KMS-11 (cell line): Measurements from ENCODE around the gene CFAP74.
A peak's percentile ranks its signal among the peaks of the same experiment; 100 is the strongest.
"Not testable (repeated sequence)": the region's sequence is repeated elsewhere in the genome, so short reads cannot be mapped to it uniquely, and the experiment has no call there.

Source experiments
- H2AFZ ChIP-seq: fragments of 200-600 bp; sonication (generic); 2 replicates; pipeline ENCODE4 v1.6.1; 2016; ENCODE audit warnings: antibody characterized with exemption, mixed run types, low read depth
- H3K27ac ChIP-seq: fragments of 200-600 bp; sonication (generic); 2 replicates; pipeline ENCODE4 v1.6.1; 2016; ENCODE audit warnings: mild to moderate bottlenecking, mixed run types
- H3K27me3 ChIP-seq: fragments of 200-600 bp; sonication (generic); 2 replicates; pipeline ENCODE4 v1.6.1; 2017; ENCODE audit warnings: mild to moderate bottlenecking, low read depth, mixed run types, moderate library complexity; ENCODE audit not compliant: insufficient read depth
- H3K36me3 ChIP-seq: fragments of 200-600 bp; sonication (generic); 2 replicates; pipeline ENCODE4 v1.6.1; 2017; ENCODE audit warnings: mild to moderate bottlenecking, mixed run types; ENCODE audit not compliant: insufficient read depth
- H3K4me1 ChIP-seq: fragments of 200-600 bp; sonication (generic); 2 replicates; pipeline ENCODE4 v1.6.1; 2016; ENCODE audit warnings: mild to moderate bottlenecking, low read depth, mixed run types; ENCODE audit not compliant: poor library complexity, severe bottlenecking
- H3K4me2 ChIP-seq: fragments of 200-600 bp; sonication (generic); 2 replicates; pipeline ENCODE4 v1.7.0; 2016; ENCODE audit warnings: mild to moderate bottlenecking, mixed run types
- H3K4me3 ChIP-seq: fragments of 200-600 bp; sonication (generic); IDR thresholded peaks from 2 replicates; pipeline ENCODE4 v1.6.1; 2017; ENCODE audit warnings: low read depth, low read length, mixed read lengths; ENCODE audit not compliant: insufficient read depth
- H3K79me2 ChIP-seq: fragments of 200-600 bp; sonication (generic); 2 replicates; pipeline ENCODE4 v1.6.1; 2016; ENCODE audit warnings: low read depth, mixed run types; ENCODE audit not compliant: insufficient read depth
- H3K9ac ChIP-seq: fragments of 200-600 bp; sonication (generic); 2 replicates; pipeline ENCODE4 v1.6.1; 2016; ENCODE audit warnings: mild to moderate bottlenecking, mixed run types
- H4K20me1 ChIP-seq: fragments of 200-600 bp; sonication (generic); 2 replicates; pipeline ENCODE4 v1.6.1; 2016; ENCODE audit warnings: mild to moderate bottlenecking, mixed run types; ENCODE audit not compliant: insufficient read depth
- CTCF ChIP-seq: fragments of 200-600 bp; sonication (generic); conservative IDR thresholded peaks from 2 replicates; pipeline ENCODE4 v1.6.1; 2017; ENCODE audit warnings: low read depth, mild to moderate bottlenecking, antibody characterized with exemption, low read length, moderate library complexity, mixed read lengths

The CFAP74 gene

DNA sequence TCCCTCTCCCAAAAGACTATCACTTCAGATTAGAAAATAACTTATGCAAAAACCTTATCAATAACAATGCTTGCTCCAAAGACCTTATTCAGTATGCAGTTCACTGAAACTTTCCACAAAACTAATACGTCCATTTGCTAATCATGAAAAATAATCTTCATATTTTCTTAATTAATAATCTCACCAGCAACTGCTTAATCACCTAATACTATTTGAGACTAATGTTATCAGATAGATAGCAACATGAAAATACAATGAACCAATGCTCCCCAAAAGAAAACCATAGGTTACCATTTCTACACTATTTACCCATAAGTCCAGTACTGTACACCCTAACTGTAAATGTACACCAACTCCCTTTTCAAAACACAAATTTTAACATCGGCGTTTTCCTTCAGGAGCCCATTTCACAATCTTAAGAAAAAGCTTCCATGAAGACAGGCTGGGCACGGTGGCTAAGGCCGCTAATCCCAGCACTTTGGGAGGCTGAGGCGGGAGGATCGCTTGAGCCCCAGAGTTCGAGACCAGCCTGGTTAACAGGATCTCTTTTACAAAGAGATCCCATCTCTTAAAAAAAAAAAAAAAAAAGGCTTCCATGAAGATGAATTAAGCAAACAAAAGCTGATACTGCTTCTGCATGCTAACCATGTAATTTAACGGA is 114.4 kb downstream of the CFAP74 start:
- Histone ChIP-seq H3K4me3 (peak overlapping the region; percentile 71), H3K9ac (peak overlapping the region; percentile 92), H2AFZ (no peak overlapping the region), H3K4me1 (peaks cover 70% of the 10 kb centered on the region), H3K36me3 (no peaks in the 10 kb centered on the region), H3K79me2 (peaks cover 69% of the 10 kb centered on the region), H3K27ac (peak overlapping the region; percentile 91), H4K20me1 (peaks cover 49% of the 10 kb centered on the region), H3K4me2 (peak overlapping the region; percentile 50), H3K27me3 (no peaks in the 10 kb centered on the region)
- no peak for TF ChIP-seq CTCF

- H3K4me1 ChIP-seq: peaks cover 64% of the 10 kb centered on the region
- peak overlapping the region; percentile 22 for H3K4me2 ChIP-seq
- H3K27me3 ChIP-seq, H3K4me3 ChIP-seq, H2AFZ ChIP-seq, H3K36me3 ChIP-seq: not testable (repeated sequence)
- peaks cover 90% of the 10 kb centered on the region for H4K20me1 ChIP-seq
- H3K9ac ChIP-seq: peak overlapping the region; percentile 7; the same call in 1 of the 2 replicates
- peak overlapping the region; percentile 36; the same call in 1 of the 2 replicates for H3K27ac ChIP-seq
- H3K79me2 ChIP-seq: peaks cover 100% of the 10 kb centered on the region
These were observed 119.7 kb downstream of the CFAP74 start for GRCh38 chr1:1883890-1884289.

GRCh38 chr1:1883092-1883873 is 120.3 kb downstream of the CFAP74 start:
- Histone ChIP-seq H2AFZ (no peak overlapping the region), H3K27ac (peak overlapping the region; percentile 36; the same call in 1 of the 2 replicates), H3K4me1 (peaks cover 58% of the 10 kb centered on the region), H4K20me1 (peaks cover 89% of the 10 kb centered on the region), H3K9ac (peak overlapping the region; percentile 7; the same call in 1 of the 2 replicates), H3K36me3 (no peaks in the 10 kb centered on the region; the same call in 1 of the 2 replicates), H3K27me3 (no peaks in the 10 kb centered on the region), H3K4me3 (no peak overlapping the region), H3K79me2 (peaks cover 100% of the 10 kb centered on the region), H3K4me2 (peak overlapping the region; percentile 22)
- TF ChIP-seq CTCF: no peak

DNA sequence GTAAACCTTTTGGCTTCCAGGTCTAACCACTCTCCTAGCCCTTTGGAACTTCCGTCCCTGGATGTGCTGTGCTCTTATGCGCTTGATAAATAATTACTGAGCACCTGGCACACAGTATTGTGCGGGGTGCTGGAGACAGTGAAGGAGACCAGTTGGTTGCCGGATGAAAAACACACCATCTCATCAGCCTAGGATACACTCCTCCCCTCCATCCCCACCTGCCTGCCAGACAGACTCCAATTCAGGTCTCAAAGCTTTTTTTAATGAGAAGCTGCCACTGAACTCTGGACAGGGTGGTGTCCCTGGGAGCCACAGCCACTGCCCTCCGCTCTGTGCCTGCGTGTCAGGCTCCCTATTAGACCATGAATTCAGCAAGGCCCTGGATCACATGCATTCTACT is 121.9 kb downstream of the CFAP74 start:
- Histone ChIP-seq H3K27ac (no peak overlapping the region), H3K4me2 (no peak overlapping the region), H4K20me1 (peaks cover 86% of the 10 kb centered on the region)

More for the DNA sequence above, 121.9 kb downstream of the CFAP74 start:
- TF ChIP-seq CTCF: no peak
- Histone ChIP-seq H3K4me1 (peaks cover 42% of the 10 kb centered on the region), H3K27me3 (no peaks in the 10 kb centered on the region), H3K4me3 (no peak overlapping the region), H3K9ac (no peak overlapping the region), H2AFZ (no peak overlapping the region), H3K79me2 (peaks cover 97% of the 10 kb centered on the region), H3K36me3 (no peaks in the 10 kb centered on the region; the same call in 1 of the 2 replicates)
